A549 (cell line): ENCODE data around the gene ITPRID2. TPM values are rescaled to one million over a fixed set of nuclear protein-coding genes. Genes with fewer than 3 reads are reported as not detected.
A peak's percentile ranks its signal among the peaks of the same experiment; 100 is the strongest.

Experiments
- ATAC-seq, 2 experiments: fragments of 200-7000 bp in 1 of 2; fragments of >200 bp in 1 of 2; cut with Nextera tagmentation in 1 of 2; cut with Tn5 transposase in 1 of 2; 3 replicates each; pipeline versions ENCODE4 v1.8.0 to v1.9.1; 2018 to 2020; ENCODE audit warnings: mild to moderate bottlenecking in 1 of 2, moderate library complexity in 1 of 2
- CTCF ChIA-PET: fragments of 300-600 bp; sonication (Branson Sonifier 250); formaldehyde crosslinking; extraction: SDS; loops from one replicate; lab custom pipeline; 2021; ENCODE audit warnings: antibody characterized with exemption, inconsistent platforms; lab: Yijun Ruan, JAX
- POLR2A ChIA-PET: fragments of 350-600 bp; formaldehyde crosslinking; extraction: SDS; loops from one replicate; lab custom pipeline; 2021; ENCODE audit warnings: antibody characterized with exemption, inconsistent platforms; lab: Yijun Ruan, JAX
- DNase-seq, 2 experiments: peaks; one replicate each; pipeline versions ENCODE4 v3.0.0 to v3.0.0-alpha.2; 2011 to 2016; ENCODE audit warnings: low read depth in 1 of 2, low spot score in 1 of 2
- FAIRE-seq: peaks from 2 replicates; lab custom pipeline; 2011; peaks lifted over from hg19 to GRCh38; lab: Jason Lieb, UNC
- H3K27ac ChIP-seq, 2 experiments: fragments of >200 bp; sonication (Bioruptor Twin); formaldehyde crosslinking; 3 replicates each; pipeline ENCODE4 v1.5.1; 2016 to 2017
- H3K4me1 ChIP-seq: fragments of >200 bp; sonication (Bioruptor Twin); formaldehyde crosslinking; 3 replicates; pipeline ENCODE4 v1.6.1; 2016
- H3K4me2 ChIP-seq: fragments of >200 bp; sonication (Bioruptor Twin); formaldehyde crosslinking; 3 replicates; pipeline ENCODE4 v1.6.1; 2016
- H3K4me3 ChIP-seq: fragments of >200 bp; sonication (Bioruptor Twin); formaldehyde crosslinking; 3 replicates; pipeline ENCODE4 v1.5.1; 2016
- H3K9me3 ChIP-seq: fragments of >200 bp; sonication (Bioruptor Twin); formaldehyde crosslinking; 3 replicates; pipeline ENCODE4 v1.6.1; 2016
- ATOH8 ChIP-seq: fragments of 250-450 bp; sonication (Bioruptor Pico); IDR thresholded peaks from 2 replicates; pipeline ENCODE4 v1.5.0; 2020; ENCODE audit warnings: low read depth, mild to moderate bottlenecking, moderate library complexity
- CBX2 ChIP-seq: fragments of 200-600 bp; sonication (generic); IDR thresholded peaks from 2 replicates; pipeline ENCODE4 v1.6.1; 2016; ENCODE audit warnings: low read depth, mild to moderate bottlenecking, borderline replicate concordance
- CEBPB ChIP-seq, 2 experiments: fragments of >200 bp in 1 of 2; sonication (Bioruptor Twin) in 1 of 2; formaldehyde crosslinking in 1 of 2; IDR thresholded peaks; 2 replicates each; pipeline ENCODE4 v1.6.1; 2012 to 2016
- FOSB ChIP-seq: fragments of 250-450 bp; sonication (Bioruptor Pico); IDR thresholded peaks from 2 replicates; pipeline ENCODE4 v1.5.0; 2020; ENCODE audit warnings: mild to moderate bottlenecking, moderate library complexity
- HDAC2 ChIP-seq: fragments of 200-600 bp; sonication (generic); IDR thresholded peaks from 2 replicates; pipeline ENCODE4 v1.6.1; 2016
- HOXB13 ChIP-seq: fragments of 250-450 bp; sonication (Bioruptor Pico); IDR thresholded peaks from 2 replicates; pipeline ENCODE4 v1.5.0; 2020; ENCODE audit warnings: low read depth, mild to moderate bottlenecking, moderate library complexity
- HOXB5 ChIP-seq: fragments of 250-450 bp; sonication (Bioruptor Pico); IDR thresholded peaks from 2 replicates; pipeline ENCODE4 v1.5.0; 2020; ENCODE audit warnings: mild to moderate bottlenecking, moderate library complexity
- JUNB ChIP-seq: fragments of >200 bp; sonication (Bioruptor Twin); formaldehyde crosslinking; IDR thresholded peaks from 2 replicates; pipeline ENCODE4 v1.6.1; 2016
- KDM5A ChIP-seq: fragments of 200-600 bp; sonication (generic); IDR thresholded peaks from 2 replicates; pipeline ENCODE4 v1.6.1; 2016; ENCODE audit warnings: antibody characterized with exemption, mild to moderate bottlenecking
- MAZ ChIP-seq: fragments of 150-350 bp; IDR thresholded peaks from 2 replicates; pipeline ENCODE4 v1.6.1; 2014; ENCODE audit warnings: antibody characterized with exemption, low read depth, low read length, borderline replicate concordance
- NFE2L2 ChIP-seq: fragments of 150-350 bp; conservative IDR thresholded peaks from 2 replicates; pipeline ENCODE4 v1.6.1; 2014; ENCODE audit warnings: low read length
- PHF8 ChIP-seq: fragments of 200-600 bp; sonication (generic); IDR thresholded peaks from 2 replicates; pipeline ENCODE4 v1.6.1; 2016; ENCODE audit warnings: low read depth, mild to moderate bottlenecking, antibody characterized with exemption, moderate library complexity, borderline replicate concordance
- POLR2A ChIP-seq: IDR thresholded peaks from 2 replicates; pipeline ENCODE4 v1.6.1; 2012; ENCODE audit warnings: mild to moderate bottlenecking, low read length
- RAD21 ChIP-seq, 2 experiments: fragments of >200 bp in 1 of 2; sonication (Bioruptor Twin) in 1 of 2; formaldehyde crosslinking in 1 of 2; IDR thresholded peaks in 1 of 2; conservative IDR thresholded peaks in 1 of 2; 2 replicates in 1 of 2; 3 replicates in 1 of 2; pipeline ENCODE4 v1.6.1; 2012 to 2018; ENCODE audit warnings: inconsistent platforms in 1 of 2
- RNF2 ChIP-seq: fragments of 200-600 bp; sonication (generic); IDR thresholded peaks from 2 replicates; pipeline ENCODE4 v1.6.1; 2016; ENCODE audit warnings: low read depth, mild to moderate bottlenecking, antibody characterized with exemption, moderate library complexity, borderline replicate concordance
- SMC3 ChIP-seq: fragments of >200 bp; sonication (Bioruptor Twin); formaldehyde crosslinking; IDR thresholded peaks from 3 replicates; pipeline ENCODE4 v1.6.1; 2018; ENCODE audit warnings: inconsistent platforms
- SREBF2 ChIP-seq: fragments of 450-650 bp; IDR thresholded peaks from 2 replicates; pipeline ENCODE4 v1.6.1; 2014; ENCODE audit warnings: mild to moderate bottlenecking, moderate library complexity
- ZC3H11A ChIP-seq: fragments of 450-650 bp; IDR thresholded peaks from 2 replicates; pipeline ENCODE4 v1.6.1; 2014; ENCODE audit warnings: antibody characterized with exemption, mild to moderate bottlenecking
- ZFP36 ChIP-seq: fragments of 450-650 bp; IDR thresholded peaks from 2 replicates; pipeline ENCODE4 v1.6.1; 2014; ENCODE audit warnings: borderline replicate concordance; ENCODE audit not compliant: partially characterized antibody
- WGBS: methylation state at CpG from one replicate; pipeline ENCODE4 v1.1.6; 2017; ENCODE audit errors: missing lambda C conversion rate; 5-methylcytosine and 5-hydroxymethylcytosine counted together
- polyA plus RNA-seq, 4 experiments: library from polyadenylated mRNA; depleted of rRNA in 3 of 4; stranded (reverse); fragments of >200 nt; fragmentation: RNase III in 1 of 4; extraction: RNeasy Plus Mini Kit Qiagen cat#74134 plus additional on column Dnase treatment in 1 of 4; gene quantifications; 2 replicates in 3 of 4; 3 replicates in 1 of 4; pipeline ENCODE4 v1.2.3, GENCODE V29; 2011 to 2017
- TF ChIP-seq, protein P1 (sequence below): IDR thresholded peaks from 2 replicates; pipeline ENCODE4 v1.6.1; 2012
- TF ChIP-seq, protein P2 (sequence below): fragments of >200 bp; sonication (Bioruptor Twin); formaldehyde crosslinking; IDR thresholded peaks from 3 replicates; pipeline ENCODE4 v1.5.1; 2016

The ITPRID2 gene
- polyA plus RNA-seq, 2 of the 4 experiments (the other 2 are of a cell fraction), result 43.3 to 94.3 TPM

- no peak overlapping the region for H3K4me3 ChIP-seq
- ATAC-seq (no peak), DNase-seq (no peak), FAIRE-seq (no peak)
- H3K9me3 ChIP-seq, result no peaks in the 10 kb centered on the region
- ChIA-PET POLR2A (interaction anchor here (1.1 kb wide), 1 partner anchor 19 kb away, joined by 4 read pairs; no protein-coding TSS in a partner anchor), CTCF (interaction anchor here (0.9 to 2.9 kb wide), 4 partner anchors 151 to 181 kb away, joined by 3 to 15 read pairs (median 5); no protein-coding TSS in a partner anchor)
- peak overlapping the region; percentile 85 for H3K4me2 ChIP-seq
- H3K4me1 ChIP-seq, result peaks cover 50% of the 10 kb centered on the region
- 46% methylated on average over 1 of the region's 1 CpG for WGBS
- no peak for TF ChIP-seq CEBPB (IDR thresholded peaks at IDR 0.05)
- H3K27ac ChIP-seq, result no peak overlapping the region
Observed at GRCh38 chr2:181896286-181896685, 4.8 kb downstream of the ITPRID2 start.

DNA sequence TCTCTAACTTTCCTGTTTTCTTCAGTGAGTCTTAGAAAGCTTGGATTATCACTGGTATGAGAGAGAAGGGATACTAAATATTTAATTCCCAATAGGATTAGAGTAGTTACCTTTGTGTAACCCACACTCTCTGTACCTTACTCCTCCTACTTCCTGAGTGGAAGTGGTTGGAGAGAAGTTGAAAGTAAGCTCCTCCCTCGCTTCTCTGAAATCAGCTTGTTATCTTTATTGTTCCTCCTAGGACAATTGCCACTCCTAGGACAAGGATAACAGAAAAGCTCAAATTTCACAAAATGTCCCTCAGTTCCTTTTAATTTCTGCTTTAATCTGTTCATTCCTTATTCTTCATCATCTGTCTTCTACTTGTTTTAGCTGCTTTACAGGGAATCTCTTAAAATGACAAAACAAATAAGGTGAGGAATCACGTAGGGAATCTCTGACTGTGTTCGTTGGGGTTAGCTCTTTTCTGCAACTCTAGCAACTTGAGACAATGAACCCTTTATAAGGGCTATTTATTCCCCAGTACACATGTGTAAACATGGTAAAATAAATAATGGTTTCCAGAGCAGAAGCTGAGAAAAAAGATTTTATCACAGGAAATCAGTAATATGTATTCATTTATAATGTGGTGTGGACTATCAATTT is 8.6 kb downstream of the ITPRID2 start:
- no peak overlapping the region for H3K4me3 ChIP-seq
- no peaks in the 10 kb centered on the region for H3K9me3 ChIP-seq
- POLR2A ChIA-PET, result interaction anchor here (1.2 kb wide), 1 partner anchor 23 kb away, joined by 3 read pairs; no protein-coding TSS in a partner anchor
- H3K4me1 ChIP-seq, result peaks cover 45% of the 10 kb centered on the region
- DNase-seq, result no peak
- H3K27ac ChIP-seq, result no peak overlapping the region
- no peak overlapping the region for H3K4me2 ChIP-seq
- CTCF ChIA-PET, result interaction anchor here (0.9 to 2.4 kb wide), 6 partner anchors 12 to 185 kb away, joined by 3 to 11 read pairs (median 4); no protein-coding TSS in a partner anchor
- no peak for ATAC-seq
- FAIRE-seq, result no peak
- TF ChIP-seq ATOH8 (CRISPR knock-in tag) (no peak), POLR2A (no peak), SREBF2 (no peak), SMC3 (no peak), FOSB (CRISPR knock-in tag) (no peak), RNF2 (no peak), HOXB13 (CRISPR knock-in tag) (no peak), MAZ (no peak), KDM5A (no peak), HDAC2 (no peak), ZC3H11A (no peak), CBX2 (no peak), RAD21 (conservative IDR thresholded peaks at IDR 0.05 in 1 of 2, IDR thresholded peaks at IDR 0.05 in 1 of 2) (no peak), ZFP36 (no peak), NFE2L2 (no peak), HOXB5 (CRISPR knock-in tag) (no peak), JUNB (no peak), PHF8 (no peak)
- TF ChIP-seq, protein P1, sequence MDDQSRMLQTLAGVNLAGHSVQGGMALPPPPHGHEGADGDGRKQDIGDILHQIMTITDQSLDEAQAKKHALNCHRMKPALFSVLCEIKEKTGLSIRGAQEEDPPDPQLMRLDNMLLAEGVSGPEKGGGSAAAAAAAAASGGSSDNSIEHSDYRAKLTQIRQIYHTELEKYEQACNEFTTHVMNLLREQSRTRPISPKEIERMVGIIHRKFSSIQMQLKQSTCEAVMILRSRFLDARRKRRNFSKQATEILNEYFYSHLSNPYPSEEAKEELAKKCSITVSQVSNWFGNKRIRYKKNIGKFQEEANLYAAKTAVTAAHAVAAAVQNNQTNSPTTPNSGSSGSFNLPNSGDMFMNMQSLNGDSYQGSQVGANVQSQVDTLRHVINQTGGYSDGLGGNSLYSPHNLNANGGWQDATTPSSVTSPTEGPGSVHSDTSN, result no peak
- TF ChIP-seq, protein P2, sequence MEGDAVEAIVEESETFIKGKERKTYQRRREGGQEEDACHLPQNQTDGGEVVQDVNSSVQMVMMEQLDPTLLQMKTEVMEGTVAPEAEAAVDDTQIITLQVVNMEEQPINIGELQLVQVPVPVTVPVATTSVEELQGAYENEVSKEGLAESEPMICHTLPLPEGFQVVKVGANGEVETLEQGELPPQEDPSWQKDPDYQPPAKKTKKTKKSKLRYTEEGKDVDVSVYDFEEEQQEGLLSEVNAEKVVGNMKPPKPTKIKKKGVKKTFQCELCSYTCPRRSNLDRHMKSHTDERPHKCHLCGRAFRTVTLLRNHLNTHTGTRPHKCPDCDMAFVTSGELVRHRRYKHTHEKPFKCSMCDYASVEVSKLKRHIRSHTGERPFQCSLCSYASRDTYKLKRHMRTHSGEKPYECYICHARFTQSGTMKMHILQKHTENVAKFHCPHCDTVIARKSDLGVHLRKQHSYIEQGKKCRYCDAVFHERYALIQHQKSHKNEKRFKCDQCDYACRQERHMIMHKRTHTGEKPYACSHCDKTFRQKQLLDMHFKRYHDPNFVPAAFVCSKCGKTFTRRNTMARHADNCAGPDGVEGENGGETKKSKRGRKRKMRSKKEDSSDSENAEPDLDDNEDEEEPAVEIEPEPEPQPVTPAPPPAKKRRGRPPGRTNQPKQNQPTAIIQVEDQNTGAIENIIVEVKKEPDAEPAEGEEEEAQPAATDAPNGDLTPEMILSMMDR, result no peak
- 64% methylated on average over 3 of the region's 3 CpGs for WGBS
